Measurements from ENCODE around the gene IGF2R.
"Not testable (repeated sequence)": the region's sequence is repeated elsewhere in the genome, so short reads cannot be mapped to it uniquely, and the experiment has no call there.

GRCh38 chr6:159924150-159924549, 44.7 kb upstream of the IGF2R start:
- TF ChIP-seq CTCF (IDR thresholded peaks at IDR 0.05 in 4 of 5, conservative IDR thresholded peaks at IDR 0.05 in 1 of 5); POLR2A (IDR thresholded peaks at IDR 0.05): not testable (repeated sequence)

All from gastrocnemius medialis (tissue), 4 donors.